G401 (cell line): ENCODE results near the gene SPINT1. TPM values are rescaled to one million over a fixed set of nuclear protein-coding genes. Genes with fewer than 3 reads are reported as not detected.
"Not testable (repeated sequence)": the region's sequence is repeated elsewhere in the genome, so short reads cannot be mapped to it uniquely, and the experiment has no call there.

ENCODE experiments used
- DNase-seq: peaks from one replicate; pipeline ENCODE4 v3.0.0-alpha.2; 2015; ENCODE audit warnings: low spot score
- in situ Hi-C: cut with HindIII; loops from 2 replicates; pipeline ENCODE4 v1.10.0; 2016; ENCODE audit warnings: low sequenced_read_pairs, mixed read lengths
- total RNA-seq: library from RNA; depleted of rRNA; stranded (reverse); fragments of >200 nt; shearing (Covaris generic); gene quantifications from 2 replicates; pipeline ENCODE4 v1.2.3, GENCODE V29; 2014

The SPINT1 gene
- total RNA-seq, 1 experiment from 2014 or later: not detected

DNA sequence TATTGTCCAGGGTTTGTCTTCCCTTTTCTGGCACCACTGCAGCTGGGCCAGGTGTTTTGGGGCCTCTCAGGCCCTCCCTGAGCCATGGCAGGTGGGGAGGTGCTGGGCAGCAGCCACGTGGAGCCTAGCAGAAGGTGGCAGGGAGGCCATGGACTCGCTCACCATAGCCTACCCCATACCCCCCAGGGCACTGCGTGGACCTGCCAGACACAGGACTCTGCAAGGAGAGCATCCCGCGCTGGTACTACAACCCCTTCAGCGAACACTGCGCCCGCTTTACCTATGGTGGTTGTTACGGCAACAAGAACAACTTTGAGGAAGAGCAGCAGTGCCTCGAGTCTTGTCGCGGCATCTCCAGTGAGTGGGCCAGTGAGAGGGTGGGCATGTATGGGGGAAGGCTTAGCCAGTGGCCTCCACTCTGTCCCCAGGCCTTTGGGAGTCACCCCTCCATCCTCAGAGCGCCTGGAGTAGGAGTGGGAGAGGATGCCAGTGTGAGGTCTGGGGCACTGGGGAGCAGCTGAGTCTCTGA lies 11.9 kb downstream of the SPINT1 start:
- in situ Hi-C loops: no loop called here
- DNase-seq: no peak

DNA sequence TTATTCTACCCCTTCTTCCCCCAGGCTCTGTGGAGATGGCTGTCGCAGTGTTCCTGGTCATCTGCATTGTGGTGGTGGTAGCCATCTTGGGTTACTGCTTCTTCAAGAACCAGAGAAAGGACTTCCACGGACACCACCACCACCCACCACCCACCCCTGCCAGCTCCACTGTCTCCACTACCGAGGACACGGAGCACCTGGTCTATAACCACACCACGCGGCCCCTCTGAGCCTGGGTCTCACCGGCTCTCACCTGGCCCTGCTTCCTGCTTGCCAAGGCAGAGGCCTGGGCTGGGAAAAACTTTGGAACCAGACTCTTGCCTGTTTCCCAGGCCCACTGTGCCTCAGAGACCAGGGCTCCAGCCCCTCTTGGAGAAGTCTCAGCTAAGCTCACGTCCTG lies 12.9 kb downstream of the SPINT1 start:
- in situ Hi-C loops: no loop called here
- DNase-seq: no peak

- in situ Hi-C loops: no loop called here
- DNase-seq: peak; percentile 70
These were observed 13.9 kb downstream of the SPINT1 start for GRCh38 chr15:40857601-40858341.

- no peak for DNase-seq
- in situ Hi-C loops: no loop called here
These were observed 14.9 kb downstream of the SPINT1 start for GRCh38 chr15:40858706-40859105.

- in situ Hi-C loops: no loop called here
- peak; percentile 75 for DNase-seq
These were observed 15.5 kb downstream of the SPINT1 start for GRCh38 chr15:40859206-40859851.

DNA sequence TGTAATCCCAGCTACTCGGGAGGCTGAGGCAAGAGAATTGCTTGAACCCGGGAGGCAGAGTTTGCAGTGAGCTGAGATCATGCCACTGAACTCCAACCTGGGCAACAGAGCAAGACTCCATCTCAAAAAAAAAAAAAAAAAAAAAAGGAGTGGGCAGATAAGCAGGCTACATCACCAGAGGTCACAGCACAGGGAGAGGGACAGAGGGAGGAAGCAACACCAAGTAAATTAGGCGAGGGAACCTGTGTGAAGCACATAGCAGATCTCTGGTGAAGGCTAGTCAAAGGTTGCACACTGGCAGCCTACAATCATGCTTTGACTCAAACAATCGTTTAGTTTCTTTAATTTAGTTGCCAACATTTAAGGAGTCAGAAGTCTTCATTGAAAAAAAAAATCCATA lies 17.3 kb downstream of the SPINT1 start:
- in situ Hi-C loops, DNase-seq: not testable (repeated sequence)

DNA sequence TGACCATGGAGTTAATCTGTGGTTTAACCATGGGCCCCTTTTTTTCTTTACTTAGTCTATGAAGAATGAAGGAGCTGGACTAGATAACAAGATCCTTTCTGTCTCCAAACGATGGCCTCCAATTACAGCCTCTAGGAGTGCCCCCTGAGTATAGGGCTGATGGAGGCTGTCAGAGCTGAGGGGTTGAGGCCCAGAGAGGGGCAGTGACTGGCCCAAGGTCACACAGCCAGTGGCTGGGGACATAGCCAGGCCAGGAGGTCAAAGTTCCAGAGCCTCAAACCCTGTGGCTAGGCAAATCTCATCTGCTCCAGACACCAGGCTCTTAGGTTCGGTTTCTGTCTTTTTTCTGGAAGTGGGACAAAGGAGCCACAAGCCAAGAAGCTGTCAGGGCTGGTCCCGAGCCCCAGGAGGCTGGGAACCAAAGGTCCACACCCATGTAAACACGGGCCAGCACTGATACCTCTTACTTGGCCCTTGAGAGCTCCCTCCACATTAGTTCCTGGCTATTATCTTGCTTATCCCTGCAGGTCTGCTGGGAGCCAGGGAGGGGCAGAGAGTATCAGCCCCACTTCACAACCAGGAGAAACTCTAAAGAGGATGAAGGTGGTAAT lies 19.9 kb downstream of the SPINT1 start:
- in situ Hi-C loops: no loop called here
- DNase-seq: no peak

- in situ Hi-C loops: no loop called here
- DNase-seq: no peak
These were observed 23.4 kb downstream of the SPINT1 start for GRCh38 chr15:40867199-40867598.

DNA sequence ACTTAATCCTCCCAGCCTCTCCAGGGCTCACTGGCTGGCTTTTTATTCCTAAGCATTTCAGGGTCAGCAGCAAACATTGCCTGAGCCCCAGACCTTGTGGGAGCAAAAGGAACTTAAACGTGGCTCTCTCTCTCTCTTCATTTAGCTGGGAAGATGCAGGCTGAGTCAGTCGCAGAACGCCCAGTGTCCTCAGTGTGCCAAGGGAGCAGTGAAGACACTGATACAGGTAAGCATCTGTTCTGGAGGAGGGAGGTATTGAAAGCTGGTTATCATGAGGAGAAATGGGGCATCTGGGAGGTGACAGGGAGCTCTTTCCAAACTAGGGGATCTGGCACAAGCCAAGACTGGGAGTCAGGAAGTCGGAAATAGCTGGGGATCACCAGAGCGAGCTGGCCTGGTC lies 25.8 kb downstream of the SPINT1 start:
- in situ Hi-C loops: no loop called here
- no peak for DNase-seq

DNA sequence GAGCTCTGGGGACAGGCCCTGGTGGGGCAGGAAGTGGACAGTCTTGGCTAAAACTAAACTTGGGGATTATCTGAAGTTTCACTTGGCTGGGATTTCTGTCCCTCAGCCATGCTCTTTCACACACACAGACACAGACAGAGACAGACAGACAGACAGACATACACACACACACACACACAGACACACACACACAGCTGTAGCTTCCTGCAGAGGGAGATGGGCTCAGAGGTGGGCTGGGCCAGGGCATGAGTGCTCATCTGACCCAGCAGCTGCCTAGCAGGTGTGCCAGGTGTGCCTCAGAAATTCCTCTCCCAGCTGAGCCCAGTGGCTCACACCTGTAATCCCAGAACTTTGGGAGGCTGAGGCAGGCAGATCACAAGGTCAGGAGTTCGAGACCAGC lies 26.9 kb downstream of the SPINT1 start:
- DNase-seq: no peak
- in situ Hi-C loops: no loop called here

GRCh38 chr15:40871749-40872617 lies 28.1 kb downstream of the SPINT1 start:
- DNase-seq: no peak
- in situ Hi-C loops: no loop called here

GRCh38 chr15:40872791-40873693 lies 29.2 kb downstream of the SPINT1 start:
- DNase-seq: no peak
- in situ Hi-C loops: no loop called here

GRCh38 chr15:40873694-40874561 lies 30.1 kb downstream of the SPINT1 start, which contains the start of gene RHOV:
TSS of gene RHOV (minus strand) at chr15:40874234. CDS start at chr15:40874139, 95 bp downstream.
- in situ Hi-C loops: no loop called here
- peak; percentile 77 for DNase-seq

GRCh38 chr15:40875991-40876730 lies 32.3 kb downstream of the SPINT1 start:
- no peak for DNase-seq
- in situ Hi-C loops: no loop called here

DNA sequence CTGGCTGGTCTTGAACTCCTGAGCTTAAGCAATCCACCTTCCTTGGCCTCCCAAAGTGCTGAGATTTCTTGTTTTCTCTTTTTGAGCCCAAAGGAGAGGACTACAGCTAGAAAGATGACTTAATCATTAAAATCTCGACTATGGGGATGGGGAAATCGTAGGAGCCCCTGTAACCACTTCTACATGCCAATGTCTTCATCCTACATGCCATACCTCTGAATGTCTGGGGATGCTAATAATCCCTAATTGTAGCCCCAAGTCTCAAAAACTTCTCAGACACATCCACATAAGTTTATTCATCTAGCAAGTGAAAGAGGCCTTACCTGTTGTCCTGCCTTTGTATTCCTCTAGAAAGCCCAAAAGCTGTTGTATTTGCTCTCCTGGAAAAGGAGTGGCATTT lies 33.8 kb downstream of the SPINT1 start:
- no peak for DNase-seq
- in situ Hi-C loops: no loop called here

DNA sequence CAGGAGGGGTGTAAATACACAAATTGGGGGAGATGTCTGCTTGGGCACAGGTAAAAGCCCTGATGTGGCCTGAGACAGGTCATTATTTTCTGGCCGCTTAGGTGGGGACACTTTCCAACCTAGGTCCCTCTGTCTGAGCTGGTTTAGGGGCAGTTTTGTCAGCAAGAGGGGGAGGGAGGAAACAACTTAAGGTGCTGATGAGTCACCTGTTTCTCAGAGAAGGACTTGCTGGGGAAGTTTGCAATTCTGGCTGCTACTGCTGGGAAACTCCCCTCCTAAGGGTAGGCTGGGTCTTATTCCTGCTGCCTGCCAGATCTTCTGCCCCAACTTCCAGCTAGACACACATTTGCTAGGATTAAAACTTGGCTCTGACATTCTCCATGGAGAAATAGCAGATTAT lies 34.9 kb downstream of the SPINT1 start:
- DNase-seq: no peak
- in situ Hi-C loops: no loop called here

GRCh38 chr15:40879609-40880008 lies 35.8 kb downstream of the SPINT1 start:
- in situ Hi-C loops: no loop called here
- no peak for DNase-seq
